ENCODE data around the gene WBP1L.
"Not testable (repeated sequence)": the region's sequence is repeated elsewhere in the genome, so short reads cannot be mapped to it uniquely, and the experiment has no call there.

The WBP1L gene

GRCh38 chr10:102850025-102850518 is 106.3 kb downstream of the WBP1L start:
- H3K4me1 ChIP-seq (ENCODE audit: insufficient read depth, insufficient read length): no peaks in the 10 kb centered on the region
- H3K36me3 ChIP-seq (ENCODE audit: insufficient read depth, insufficient read length, low read length): no peaks in the 10 kb centered on the region
- no peak overlapping the region for H3K9ac ChIP-seq (ENCODE audit: insufficient read length, low read depth)
- H3K4me3 ChIP-seq (ENCODE audit: insufficient read length, low read depth): no peak overlapping the region
- no peak for TF ChIP-seq ZNF274 (IDR thresholded peaks at IDR 0.05; ENCODE audit: low read depth, low read length)
- no peak for TF ChIP-seq SUZ12 (IDR thresholded peaks at IDR 0.05; ENCODE audit: extremely low read depth, insufficient read depth, insufficient read length)
- no peak for TF ChIP-seq YY1 (IDR thresholded peaks at IDR 0.05; ENCODE audit: insufficient read depth, insufficient read length)
- 0 out of 2 replicates have a peak, but pooled peaks cover 4% of the 10 kb centered on the region for H3K9me3 ChIP-seq (ENCODE audit: insufficient read depth, low read length)
- H3K27me3 ChIP-seq (ENCODE audit: insufficient read depth, insufficient read length): no peaks in the 10 kb centered on the region
- no peak for DNase-seq (ENCODE audit: low read depth, low spot score)

GRCh38 chr10:102853237-102853636 is 109.5 kb downstream of the WBP1L start:
- H3K36me3 ChIP-seq (ENCODE audit: insufficient read depth, insufficient read length, low read length); H3K4me3 ChIP-seq (ENCODE audit: insufficient read length, low read depth); H3K4me1 ChIP-seq (ENCODE audit: insufficient read depth, insufficient read length); H3K27me3 ChIP-seq (ENCODE audit: insufficient read depth, insufficient read length); H3K9me3 ChIP-seq (ENCODE audit: insufficient read depth, low read length); DNase-seq (ENCODE audit: low read depth, low spot score); H3K9ac ChIP-seq (ENCODE audit: insufficient read length, low read depth): not testable (repeated sequence)

GRCh38 chr10:102855731-102856436 is 112.1 kb downstream of the WBP1L start:
- H3K4me3 ChIP-seq (ENCODE audit: insufficient read length, low read depth); H3K9ac ChIP-seq (ENCODE audit: insufficient read length, low read depth); H3K36me3 ChIP-seq (ENCODE audit: insufficient read depth, insufficient read length, low read length); DNase-seq (ENCODE audit: low read depth, low spot score); H3K9me3 ChIP-seq (ENCODE audit: insufficient read depth, low read length); H3K27me3 ChIP-seq (ENCODE audit: insufficient read depth, insufficient read length); H3K4me1 ChIP-seq (ENCODE audit: insufficient read depth, insufficient read length): not testable (repeated sequence)

GRCh38 chr10:102856758-102857424 is 113.1 kb downstream of the WBP1L start:
- no peaks in the 10 kb centered on the region for H3K4me1 ChIP-seq (ENCODE audit: insufficient read depth, insufficient read length)
- H3K9ac ChIP-seq (ENCODE audit: insufficient read length, low read depth): no peak overlapping the region
- TF ChIP-seq SUZ12 (IDR thresholded peaks at IDR 0.05; ENCODE audit: extremely low read depth, insufficient read depth, insufficient read length) (no peak), ZNF274 (IDR thresholded peaks at IDR 0.05; ENCODE audit: low read depth, low read length) (no peak), YY1 (IDR thresholded peaks at IDR 0.05; ENCODE audit: insufficient read depth, insufficient read length) (no peak)
- H3K9me3 ChIP-seq (ENCODE audit: insufficient read depth, low read length): no peaks in the 10 kb centered on the region
- peaks cover 6% of the 10 kb centered on the region for H3K36me3 ChIP-seq (ENCODE audit: insufficient read depth, insufficient read length, low read length)
- no peaks in the 10 kb centered on the region for H3K27me3 ChIP-seq (ENCODE audit: insufficient read depth, insufficient read length)
- DNase-seq (ENCODE audit: low read depth, low spot score): no peak
- H3K4me3 ChIP-seq (ENCODE audit: insufficient read length, low read depth): no peak overlapping the region

GRCh38 chr10:102859911-102860310 is 116.2 kb downstream of the WBP1L start:
- no peaks in the 10 kb centered on the region for H3K9me3 ChIP-seq (ENCODE audit: insufficient read depth, low read length)
- peaks cover 18% of the 10 kb centered on the region for H3K36me3 ChIP-seq (ENCODE audit: insufficient read depth, insufficient read length, low read length)
- no peak overlapping the region for H3K4me3 ChIP-seq (ENCODE audit: insufficient read length, low read depth)
- TF ChIP-seq SUZ12 (IDR thresholded peaks at IDR 0.05; ENCODE audit: extremely low read depth, insufficient read depth, insufficient read length) (no peak), YY1 (IDR thresholded peaks at IDR 0.05; ENCODE audit: insufficient read depth, insufficient read length) (no peak), ZNF274 (IDR thresholded peaks at IDR 0.05; ENCODE audit: low read depth, low read length) (no peak)
- no peak overlapping the region for H3K9ac ChIP-seq (ENCODE audit: insufficient read length, low read depth)
- no peaks in the 10 kb centered on the region for H3K4me1 ChIP-seq (ENCODE audit: insufficient read depth, insufficient read length)
- DNase-seq (ENCODE audit: low read depth, low spot score): no peak
- no peaks in the 10 kb centered on the region for H3K27me3 ChIP-seq (ENCODE audit: insufficient read depth, insufficient read length)

DNA sequence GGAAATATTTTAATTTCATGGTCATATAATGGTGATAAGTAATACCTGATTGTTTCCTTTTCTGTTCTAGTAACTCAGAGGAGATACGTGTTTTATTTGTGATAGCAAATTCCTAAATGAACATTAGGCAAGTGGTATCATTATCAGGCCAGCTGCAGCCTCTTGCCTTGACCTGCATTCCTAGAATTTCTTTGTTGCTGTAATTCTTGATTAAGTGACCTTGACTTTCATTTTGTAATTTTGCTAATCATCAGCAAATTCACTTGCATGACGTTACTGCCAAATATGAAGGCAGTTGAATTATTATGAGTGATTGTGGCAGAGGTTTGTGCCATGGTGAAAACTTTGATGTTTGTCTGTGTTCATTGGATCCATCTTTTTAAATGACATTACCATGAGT is 119.9 kb downstream of the WBP1L start:
- H3K9ac ChIP-seq (ENCODE audit: insufficient read length, low read depth): no peak overlapping the region
- H3K4me3 ChIP-seq (ENCODE audit: insufficient read length, low read depth): no peak overlapping the region
- peaks cover 18% of the 10 kb centered on the region for H3K36me3 ChIP-seq (ENCODE audit: insufficient read depth, insufficient read length, low read length)
- no peaks in the 10 kb centered on the region for H3K9me3 ChIP-seq (ENCODE audit: insufficient read depth, low read length)
- no peak for TF ChIP-seq SUZ12 (IDR thresholded peaks at IDR 0.05; ENCODE audit: extremely low read depth, insufficient read depth, insufficient read length)
- TF ChIP-seq ZNF274 (IDR thresholded peaks at IDR 0.05; ENCODE audit: low read depth, low read length): no peak
- TF ChIP-seq YY1 (IDR thresholded peaks at IDR 0.05; ENCODE audit: insufficient read depth, insufficient read length): no peak
- no peak for DNase-seq (ENCODE audit: low read depth, low spot score)
- no peaks in the 10 kb centered on the region for H3K4me1 ChIP-seq (ENCODE audit: insufficient read depth, insufficient read length)
- no peaks in the 10 kb centered on the region for H3K27me3 ChIP-seq (ENCODE audit: insufficient read depth, insufficient read length)

GRCh38 chr10:102865620-102866019 is 121.9 kb downstream of the WBP1L start:
- Histone ChIP-seq H3K27me3 (ENCODE audit: insufficient read depth, insufficient read length) (no peaks in the 10 kb centered on the region), H3K36me3 (ENCODE audit: insufficient read depth, insufficient read length, low read length) (peaks cover 13% of the 10 kb centered on the region), H3K9me3 (ENCODE audit: insufficient read depth, low read length) (no peaks in the 10 kb centered on the region), H3K4me3 (ENCODE audit: insufficient read length, low read depth) (no peak overlapping the region), H3K9ac (ENCODE audit: insufficient read length, low read depth) (no peak overlapping the region), H3K4me1 (ENCODE audit: insufficient read depth, insufficient read length) (peaks cover 2% of the 10 kb centered on the region)
- TF ChIP-seq YY1 (IDR thresholded peaks at IDR 0.05; ENCODE audit: insufficient read depth, insufficient read length) (no peak), SUZ12 (IDR thresholded peaks at IDR 0.05; ENCODE audit: extremely low read depth, insufficient read depth, insufficient read length) (no peak), ZNF274 (IDR thresholded peaks at IDR 0.05; ENCODE audit: low read depth, low read length) (no peak)
- DNase-seq (ENCODE audit: low read depth, low spot score): no peak

All from NT2/D1 (cell line).